ENCODE data around the gene TMC7. TPM values are rescaled to one million over a fixed set of nuclear protein-coding genes. Genes with fewer than 3 reads are reported as not detected.
A peak's percentile ranks its signal among the peaks of the same experiment; 100 is the strongest.
"Not testable (repeated sequence)": the region's sequence is repeated elsewhere in the genome, so short reads cannot be mapped to it uniquely, and the experiment has no call there.

TMC7 gene
- total RNA-seq (2014; rRNA removed): 2.1 and 2.8 TPM in 2 replicates
- polyA plus RNA-seq (2012): 1.3 TPM

GRCh38 chr16:18983565-18984434 lies at the start of gene TMC7:
Gene TMC7 (plus strand): TSS chr16:18983934. CDS start chr16:18984064, 130 bp downstream.
- DNase-seq (ENCODE audit: low read depth): peak; percentile 88

- DNase-seq (ENCODE audit: low read depth): no peak
Measured at GRCh38 chr16:18936727-18937340, 46.9 kb upstream of the TMC7 start.

- no peak for DNase-seq (ENCODE audit: low read depth)
Measured at GRCh38 chr16:18937390-18937789, 46.3 kb upstream of the TMC7 start.

- DNase-seq (ENCODE audit: low read depth): no peak
Measured at GRCh38 chr16:18938986-18939385, 44.7 kb upstream of the TMC7 start.

- DNase-seq (ENCODE audit: low read depth): no peak
Measured at GRCh38 chr16:18941471-18941870, 42.3 kb upstream of the TMC7 start.

- no peak for DNase-seq (ENCODE audit: low read depth)
Measured at GRCh38 chr16:18942061-18942460, 41.7 kb upstream of the TMC7 start.

- no peak for DNase-seq (ENCODE audit: low read depth)
Measured at GRCh38 chr16:18943414-18943813, 40.3 kb upstream of the TMC7 start.

- DNase-seq (ENCODE audit: low read depth): no peak
Measured at GRCh38 chr16:18945233-18945632, 38.5 kb upstream of the TMC7 start.

- DNase-seq (ENCODE audit: low read depth): no peak
Measured at GRCh38 chr16:18948372-18949020, 35.2 kb upstream of the TMC7 start.

- no peak for DNase-seq (ENCODE audit: low read depth)
Measured at GRCh38 chr16:18950469-18951185, 33.1 kb upstream of the TMC7 start.

GRCh38 chr16:18953547-18953946 lies 30.2 kb upstream of the TMC7 start:
- DNase-seq (ENCODE audit: low read depth): no peak

GRCh38 chr16:18955874-18956580 lies 27.7 kb upstream of the TMC7 start:
- not testable (repeated sequence) for DNase-seq (ENCODE audit: low read depth)

- DNase-seq (ENCODE audit: low read depth): not testable (repeated sequence)
Measured at GRCh38 chr16:18956658-18957241, 27.0 kb upstream of the TMC7 start.

GRCh38 chr16:18958621-18959029 lies 25.1 kb upstream of the TMC7 start:
- DNase-seq (ENCODE audit: low read depth): no peak

GRCh38 chr16:18959031-18959505 lies 24.7 kb upstream of the TMC7 start:
- DNase-seq (ENCODE audit: low read depth): peak; percentile 45

- DNase-seq (ENCODE audit: low read depth): no peak
Measured at GRCh38 chr16:18965555-18965954, 18.2 kb upstream of the TMC7 start.

GRCh38 chr16:18966791-18967190 lies 16.9 kb upstream of the TMC7 start:
- DNase-seq (ENCODE audit: low read depth): no peak

GRCh38 chr16:18969050-18969854 lies 14.5 kb upstream of the TMC7 start:
- peak; percentile 69 for DNase-seq (ENCODE audit: low read depth)

- DNase-seq (ENCODE audit: low read depth): no peak
Measured at GRCh38 chr16:18969855-18970240, 13.9 kb upstream of the TMC7 start.

- DNase-seq (ENCODE audit: low read depth): no peak
Measured at GRCh38 chr16:18975109-18975508, 8.6 kb upstream of the TMC7 start.

Data from LHCN-M2 (cell line).